SK-N-MC (cell line): ENCODE data around the gene CDKAL1.

ENCODE experiments used
- EZH2 ChIP-seq: fragments of 200-600 bp; sonication (generic); IDR thresholded peaks from one replicate; pipeline ENCODE4 v1.6.1; 2017; ENCODE audit warnings: antibody characterized with exemption
- FOXP2 ChIP-seq: optimal IDR thresholded peaks from 2 replicates; pipeline ENCODE3; 2011; ENCODE audit warnings: mild to moderate bottlenecking, moderate library complexity; ENCODE audit not compliant: insufficient read depth; ENCODE audit errors: extremely low read length, control extremely low read depth
- POLR2AphosphoS5 ChIP-seq: IDR thresholded peaks from 2 replicates; pipeline ENCODE4 v1.6.1; 2012; ENCODE audit warnings: mild to moderate bottlenecking, low read depth, low read length, borderline replicate concordance

- TF ChIP-seq POLR2AphosphoS5 (no peak), EZH2 (no peak), FOXP2 (no peak)
Observed at GRCh38 chr6:20732896-20733295, 198.6 kb downstream of the CDKAL1 start.
